GM21576 (cell line): ENCODE data around the gene PAF1.

Source experiments
- ATAC-seq: cut with Tn5 transposase; IDR thresholded peaks from one replicate; pipeline ENCODE4 v1.9.1; 2021; ENCODE audit warnings: mild to moderate bottlenecking, moderate library complexity; ENCODE audit not compliant: unreplicated experiment

The PAF1 gene

GRCh38 chr19:39390751-39391437 lies at the start of gene PAF1, which contains the start of gene MED29:
TSS of gene PAF1 (minus strand) at chr19:39391106. CDS start at chr19:39390864, 242 bp downstream.
TSS of gene MED29 (plus strand) at chr19:39391378. CDS start at chr19:39391423, 45 bp downstream.
- ATAC-seq: peak; percentile 84

- no peak for ATAC-seq
Measured at GRCh38 chr19:39438270-39438934, 47.5 kb upstream of the PAF1 start.

- ATAC-seq: no peak
Measured at GRCh38 chr19:39436350-39436716, 45.4 kb upstream of the PAF1 start.

GRCh38 chr19:39435499-39436349 lies 44.8 kb upstream of the PAF1 start, which contains the start of gene RPS16:
TSS of gene RPS16 (minus strand) at chr19:39435949. CDS start at chr19:39435895, 54 bp downstream.
- ATAC-seq: peak; percentile 76

GRCh38 chr19:39434123-39435076 lies 43.5 kb upstream of the PAF1 start:
- no peak for ATAC-seq

- no peak for ATAC-seq
Measured at GRCh38 chr19:39433480-39434079, 42.7 kb upstream of the PAF1 start.

GRCh38 chr19:39432677-39433025 lies 41.7 kb upstream of the PAF1 start:
- no peak for ATAC-seq

- no peak for ATAC-seq
Measured at GRCh38 chr19:39430675-39431593, 40.0 kb upstream of the PAF1 start.

- ATAC-seq: no peak
Measured at GRCh38 chr19:39428283-39429112, 37.6 kb upstream of the PAF1 start.

GRCh38 chr19:39427707-39428106 lies 36.8 kb upstream of the PAF1 start:
- no peak for ATAC-seq

- no peak for ATAC-seq
Measured at GRCh38 chr19:39426170-39426569, 35.3 kb upstream of the PAF1 start.

- ATAC-seq: no peak
Measured at GRCh38 chr19:39425744-39426143, 34.8 kb upstream of the PAF1 start.

- no peak for ATAC-seq
Measured at GRCh38 chr19:39424934-39425333, 34.0 kb upstream of the PAF1 start.

GRCh38 chr19:39423258-39424086 lies 32.6 kb upstream of the PAF1 start:
- ATAC-seq: no peak

GRCh38 chr19:39422020-39422419 lies 31.1 kb upstream of the PAF1 start:
- no peak for ATAC-seq

- no peak for ATAC-seq
Measured at GRCh38 chr19:39420769-39421168, 29.9 kb upstream of the PAF1 start.

GRCh38 chr19:39419003-39419402 lies 28.1 kb upstream of the PAF1 start:
- no peak for ATAC-seq
